Tibial nerve (tissue), 4 donors: ENCODE data around the gene CGREF1.

Experiments used
- EP300 ChIP-seq, 2 donors: sonication (generic); formaldehyde crosslinking; IDR thresholded peaks; one replicate each; pipeline ENCODE4 v1.6.1; 2017; ENCODE audit warnings: antibody characterized with exemption in 2 of 2, mild to moderate bottlenecking in 1 of 2
- POLR2A ChIP-seq, 2 donors: fragments of 450-650 bp; IDR thresholded peaks; one replicate each; pipeline ENCODE4 v1.6.1; 2017; ENCODE audit warnings: antibody characterized with exemption in 2 of 2, mild to moderate bottlenecking in 2 of 2, moderate library complexity in 2 of 2
- TF ChIP-seq, protein P1 (sequence below), 5 experiments: fragments of 200-600 bp in 3 of 5; fragments of 450-650 bp in 2 of 5; sonication (generic) in 3 of 5; IDR thresholded peaks; one replicate each; pipeline ENCODE4 v1.5.1; 2016 to 2019; ENCODE audit warnings: antibody characterized with exemption in 5 of 5, mild to moderate bottlenecking in 3 of 5, moderate library complexity in 2 of 5

DNA sequence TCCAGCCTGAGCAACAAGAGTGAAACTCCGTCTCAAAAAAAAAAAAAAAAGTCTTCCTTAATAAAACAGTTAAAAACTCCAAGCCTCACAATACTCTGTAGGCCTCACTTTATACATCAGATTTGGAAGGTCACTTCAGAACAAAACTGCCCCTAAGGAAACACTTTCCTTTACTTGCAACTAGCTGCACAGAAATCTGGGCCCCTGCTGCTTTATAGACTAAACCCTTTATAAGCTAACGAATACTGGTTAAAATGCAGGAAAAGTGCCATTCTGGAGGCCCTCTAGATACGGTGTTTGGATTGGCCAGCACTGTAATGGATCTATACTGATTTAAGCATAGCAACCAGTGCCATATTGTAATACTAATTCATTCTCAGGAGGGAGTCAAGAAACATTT, 6.2 kb upstream of the CGREF1 start:
- no peak for TF ChIP-seq POLR2A (IDR thresholded peaks at IDR 0.05)
- TF ChIP-seq, protein P1, sequence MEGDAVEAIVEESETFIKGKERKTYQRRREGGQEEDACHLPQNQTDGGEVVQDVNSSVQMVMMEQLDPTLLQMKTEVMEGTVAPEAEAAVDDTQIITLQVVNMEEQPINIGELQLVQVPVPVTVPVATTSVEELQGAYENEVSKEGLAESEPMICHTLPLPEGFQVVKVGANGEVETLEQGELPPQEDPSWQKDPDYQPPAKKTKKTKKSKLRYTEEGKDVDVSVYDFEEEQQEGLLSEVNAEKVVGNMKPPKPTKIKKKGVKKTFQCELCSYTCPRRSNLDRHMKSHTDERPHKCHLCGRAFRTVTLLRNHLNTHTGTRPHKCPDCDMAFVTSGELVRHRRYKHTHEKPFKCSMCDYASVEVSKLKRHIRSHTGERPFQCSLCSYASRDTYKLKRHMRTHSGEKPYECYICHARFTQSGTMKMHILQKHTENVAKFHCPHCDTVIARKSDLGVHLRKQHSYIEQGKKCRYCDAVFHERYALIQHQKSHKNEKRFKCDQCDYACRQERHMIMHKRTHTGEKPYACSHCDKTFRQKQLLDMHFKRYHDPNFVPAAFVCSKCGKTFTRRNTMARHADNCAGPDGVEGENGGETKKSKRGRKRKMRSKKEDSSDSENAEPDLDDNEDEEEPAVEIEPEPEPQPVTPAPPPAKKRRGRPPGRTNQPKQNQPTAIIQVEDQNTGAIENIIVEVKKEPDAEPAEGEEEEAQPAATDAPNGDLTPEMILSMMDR (IDR thresholded peaks at IDR 0.05), result no peak
- no peak for TF ChIP-seq EP300 (IDR thresholded peaks at IDR 0.05)
